Activated naive CD8-positive, alpha-beta T cell (primary cell): ENCODE data around the gene MAP3K3.

ENCODE experiments used
- H3K27ac Mint-ChIP-seq: one replicate; pipeline ENCODE4 v1.8.0; 2021; ENCODE audit warnings: mixed read lengths
- H3K27me3 Mint-ChIP-seq: one replicate; pipeline ENCODE4 v1.8.0; 2021; ENCODE audit warnings: mixed read lengths
- H3K36me3 Mint-ChIP-seq: one replicate; pipeline ENCODE4 v1.8.0; 2021; ENCODE audit warnings: mixed read lengths
- H3K4me1 Mint-ChIP-seq: one replicate; pipeline ENCODE4 v1.8.0; 2021; ENCODE audit warnings: low read depth, mixed read lengths
- H3K4me3 Mint-ChIP-seq: one replicate; pipeline ENCODE4 v1.8.0; 2021; ENCODE audit warnings: mild to moderate bottlenecking, mixed read lengths
- H3K9me3 Mint-ChIP-seq: one replicate; pipeline ENCODE4 v1.8.0; 2021; ENCODE audit warnings: low read depth, mixed read lengths

The MAP3K3 gene

GRCh38 chr17:63699638-63700527, 77.7 kb downstream of the MAP3K3 start, which contains the start of gene LIMD2:
LIMD2 (minus strand) TSS chr17:63700125; CDS start chr17:63699298, 827 bp downstream.
- Mint-ChIP-seq H3K4me3 (peak within 1 kb of the TSS; percentile 92), H3K27ac (peak within 1 kb of the TSS; percentile 96), H3K36me3 (peaks cover 3% of the 10 kb centered on the region), H3K27me3 (no peaks in the 10 kb centered on the region), H3K9me3 (no peaks in the 10 kb centered on the region), H3K4me1 (peaks cover 66% of the 10 kb centered on the region)

- peaks cover 65% of the 10 kb centered on the region for H3K4me1 Mint-ChIP-seq
- H3K9me3 Mint-ChIP-seq, result no peaks in the 10 kb centered on the region
- peaks cover 3% of the 10 kb centered on the region for H3K36me3 Mint-ChIP-seq
- H3K4me3 Mint-ChIP-seq, result peak overlapping the region; percentile 92
- H3K27ac Mint-ChIP-seq, result peak overlapping the region; percentile 96
- no peaks in the 10 kb centered on the region for H3K27me3 Mint-ChIP-seq
Measured at GRCh38 chr17:63700528-63701455, 78.6 kb downstream of the MAP3K3 start.

GRCh38 chr17:63701456-63701820, 79.2 kb downstream of the MAP3K3 start:
- Mint-ChIP-seq H3K27me3 (no peaks in the 10 kb centered on the region), H3K27ac (peak overlapping the region; percentile 96), H3K4me3 (peak overlapping the region; percentile 92), H3K4me1 (peaks cover 65% of the 10 kb centered on the region), H3K9me3 (no peaks in the 10 kb centered on the region), H3K36me3 (peaks cover 3% of the 10 kb centered on the region)

- H3K27me3 Mint-ChIP-seq, result no peaks in the 10 kb centered on the region
- H3K4me3 Mint-ChIP-seq, result peak overlapping the region; percentile 92
Measured at GRCh38 chr17:63701868-63702720, 79.9 kb downstream of the MAP3K3 start.

GRCh38 chr17:63702721-63703015, 80.5 kb downstream of the MAP3K3 start:
- H3K4me1 Mint-ChIP-seq, result peaks cover 63% of the 10 kb centered on the region
- H3K27ac Mint-ChIP-seq, result peak overlapping the region; percentile 96
- H3K27me3 Mint-ChIP-seq, result no peaks in the 10 kb centered on the region
- peaks cover 3% of the 10 kb centered on the region for H3K36me3 Mint-ChIP-seq
- no peaks in the 10 kb centered on the region for H3K9me3 Mint-ChIP-seq
- H3K4me3 Mint-ChIP-seq, result peak overlapping the region; percentile 92

More at GRCh38 chr17:63701868-63702720, 79.9 kb downstream of the MAP3K3 start:
- H3K27ac Mint-ChIP-seq, result peak overlapping the region; percentile 96
- peaks cover 3% of the 10 kb centered on the region for H3K36me3 Mint-ChIP-seq
- H3K4me1 Mint-ChIP-seq, result peaks cover 65% of the 10 kb centered on the region
- H3K9me3 Mint-ChIP-seq, result no peaks in the 10 kb centered on the region

- no peaks in the 10 kb centered on the region for H3K9me3 Mint-ChIP-seq
- no peaks in the 10 kb centered on the region for H3K27me3 Mint-ChIP-seq
- H3K4me3 Mint-ChIP-seq, result peak overlapping the region; percentile 92
- H3K27ac Mint-ChIP-seq, result peak overlapping the region; percentile 96
- H3K36me3 Mint-ChIP-seq, result peaks cover 3% of the 10 kb centered on the region
- H3K4me1 Mint-ChIP-seq, result peaks cover 59% of the 10 kb centered on the region
Measured at GRCh38 chr17:63703029-63703428, 80.8 kb downstream of the MAP3K3 start.

GRCh38 chr17:63703556-63704258, 81.5 kb downstream of the MAP3K3 start:
- H3K4me3 Mint-ChIP-seq, result peak overlapping the region; percentile 92
- no peaks in the 10 kb centered on the region for H3K27me3 Mint-ChIP-seq
- H3K36me3 Mint-ChIP-seq, result peaks cover 3% of the 10 kb centered on the region
- peak overlapping the region; percentile 96 for H3K27ac Mint-ChIP-seq
- H3K9me3 Mint-ChIP-seq, result no peaks in the 10 kb centered on the region
- H3K4me1 Mint-ChIP-seq, result peaks cover 65% of the 10 kb centered on the region

- Mint-ChIP-seq H3K27ac (peak overlapping the region; percentile 96), H3K9me3 (no peaks in the 10 kb centered on the region), H3K36me3 (peaks cover 3% of the 10 kb centered on the region), H3K4me3 (peak overlapping the region; percentile 92), H3K4me1 (peaks cover 70% of the 10 kb centered on the region), H3K27me3 (no peaks in the 10 kb centered on the region)
Measured at GRCh38 chr17:63704259-63704576, 82.0 kb downstream of the MAP3K3 start.

GRCh38 chr17:63704836-63705235, 82.6 kb downstream of the MAP3K3 start:
- Mint-ChIP-seq H3K27ac (peak overlapping the region; percentile 81), H3K36me3 (peaks cover 7% of the 10 kb centered on the region), H3K4me1 (peaks cover 76% of the 10 kb centered on the region), H3K27me3 (no peaks in the 10 kb centered on the region), H3K4me3 (peak overlapping the region; percentile 72), H3K9me3 (no peaks in the 10 kb centered on the region)

- H3K4me3 Mint-ChIP-seq, result peak overlapping the region; percentile 72
- no peaks in the 10 kb centered on the region for H3K9me3 Mint-ChIP-seq
- H3K27me3 Mint-ChIP-seq, result no peaks in the 10 kb centered on the region
- peaks cover 85% of the 10 kb centered on the region for H3K4me1 Mint-ChIP-seq
- peak overlapping the region; percentile 81 for H3K27ac Mint-ChIP-seq
- H3K36me3 Mint-ChIP-seq, result peaks cover 7% of the 10 kb centered on the region
Measured at GRCh38 chr17:63705657-63706056, 83.4 kb downstream of the MAP3K3 start.

- Mint-ChIP-seq H3K9me3 (no peaks in the 10 kb centered on the region), H3K27me3 (no peaks in the 10 kb centered on the region), H3K36me3 (peaks cover 7% of the 10 kb centered on the region), H3K4me1 (peaks cover 80% of the 10 kb centered on the region), H3K27ac (peak overlapping the region; percentile 80), H3K4me3 (peak overlapping the region; percentile 58)
Measured at GRCh38 chr17:63706336-63707082, 84.3 kb downstream of the MAP3K3 start.

- Mint-ChIP-seq H3K4me1 (peaks cover 77% of the 10 kb centered on the region), H3K36me3 (peaks cover 7% of the 10 kb centered on the region), H3K4me3 (peak overlapping the region; percentile 47), H3K27me3 (no peaks in the 10 kb centered on the region), H3K27ac (peak overlapping the region; percentile 80), H3K9me3 (no peaks in the 10 kb centered on the region)
Measured at GRCh38 chr17:63707151-63707550, 84.9 kb downstream of the MAP3K3 start.

- Mint-ChIP-seq H3K4me1 (peaks cover 58% of the 10 kb centered on the region), H3K4me3 (peak overlapping the region; percentile 3), H3K36me3 (peaks cover 3% of the 10 kb centered on the region), H3K9me3 (no peaks in the 10 kb centered on the region), H3K27ac (peak overlapping the region; percentile 72), H3K27me3 (no peaks in the 10 kb centered on the region)
Measured at GRCh38 chr17:63709110-63709509, 86.9 kb downstream of the MAP3K3 start.
